Measurements from ENCODE around the gene TNFRSF13B.
"Not testable (repeated sequence)": the region's sequence is repeated elsewhere in the genome, so short reads cannot be mapped to it uniquely, and the experiment has no call there.

The TNFRSF13B gene

GRCh38 chr17:17008621-17009397 is 36.9 kb upstream of the TNFRSF13B start:
- DNase-seq (ENCODE audit: low read depth, low spot score), result not testable (repeated sequence)

GRCh38 chr17:17007891-17008290 is 36.0 kb upstream of the TNFRSF13B start:
- not testable (repeated sequence) for DNase-seq (ENCODE audit: low read depth, low spot score)

More at GRCh38 chr17:17008621-17009397, 36.9 kb upstream of the TNFRSF13B start:
- not testable (repeated sequence) for H3K4me3 ChIP-seq (ENCODE audit: low read length)

GRCh38 chr17:17004997-17005614 is 33.2 kb upstream of the TNFRSF13B start:
- H3K4me3 ChIP-seq (ENCODE audit: low read length); DNase-seq (ENCODE audit: low read depth, low spot score): not testable (repeated sequence)

More at GRCh38 chr17:17007891-17008290, 36.0 kb upstream of the TNFRSF13B start:
- H3K4me3 ChIP-seq (ENCODE audit: low read length), result not testable (repeated sequence)

GRCh38 chr17:17004251-17004996 is 32.5 kb upstream of the TNFRSF13B start:
- DNase-seq (ENCODE audit: low read depth, low spot score), result no peak
- no peak overlapping the region for H3K4me3 ChIP-seq (ENCODE audit: low read length)

- DNase-seq (ENCODE audit: low read depth, low spot score); H3K4me3 ChIP-seq (ENCODE audit: low read length): not testable (repeated sequence)
Observed at GRCh38 chr17:17002731-17003715, 31.1 kb upstream of the TNFRSF13B start.

- H3K4me3 ChIP-seq (ENCODE audit: low read length), result no peak overlapping the region
- DNase-seq (ENCODE audit: low read depth, low spot score), result peak; percentile 45
Observed at GRCh38 chr17:17001874-17002520, 30.1 kb upstream of the TNFRSF13B start.

- no peak overlapping the region for H3K4me3 ChIP-seq (ENCODE audit: low read length)
- DNase-seq (ENCODE audit: low read depth, low spot score), result no peak
Observed at GRCh38 chr17:17001076-17001777, 29.3 kb upstream of the TNFRSF13B start.

- H3K4me3 ChIP-seq (ENCODE audit: low read length), result no peak overlapping the region
- DNase-seq (ENCODE audit: low read depth, low spot score), result no peak
Observed at GRCh38 chr17:16999931-17000625, 28.2 kb upstream of the TNFRSF13B start.

GRCh38 chr17:16997514-16998429 is 25.9 kb upstream of the TNFRSF13B start:
- H3K4me3 ChIP-seq (ENCODE audit: low read length), result no peak overlapping the region
- DNase-seq (ENCODE audit: low read depth, low spot score), result no peak

- not testable (repeated sequence) for H3K4me3 ChIP-seq (ENCODE audit: low read length); DNase-seq (ENCODE audit: low read depth, low spot score)
Observed at GRCh38 chr17:16996726-16997125, 24.8 kb upstream of the TNFRSF13B start.

GRCh38 chr17:16995930-16996329 is 24.0 kb upstream of the TNFRSF13B start:
- DNase-seq (ENCODE audit: low read depth, low spot score), result no peak
- H3K4me3 ChIP-seq (ENCODE audit: low read length), result no peak overlapping the region

- DNase-seq (ENCODE audit: low read depth, low spot score), result no peak
Observed at GRCh38 chr17:16994631-16995030, 22.7 kb upstream of the TNFRSF13B start.

GRCh38 chr17:16991349-16992009 is 19.6 kb upstream of the TNFRSF13B start:
- H3K4me3 ChIP-seq (ENCODE audit: low read length), result no peak overlapping the region
- peak; percentile 58 for DNase-seq (ENCODE audit: low read depth, low spot score)

More at GRCh38 chr17:16994631-16995030, 22.7 kb upstream of the TNFRSF13B start:
- no peak overlapping the region for H3K4me3 ChIP-seq (ENCODE audit: low read length)

GRCh38 chr17:16989953-16990860 is 18.3 kb upstream of the TNFRSF13B start:
- no peak overlapping the region for H3K4me3 ChIP-seq (ENCODE audit: low read length)
- DNase-seq (ENCODE audit: low read depth, low spot score), result no peak

Data from Jurkat, Clone E6-1 (cell line).